Stimulated activated CD8-positive, alpha-beta memory T cell treated with anti-CD3 and anti-CD28 coated beads, Interleukin-4, amount 100 ng/mL, for 1 hour (primary cell): Measurements from ENCODE around the gene OPRM1.

Experiments used
- DNase-seq, 2 donors: peaks; one replicate each; pipeline ENCODE4 v3.0.0-alpha.2; 2020; ENCODE audit warnings: low read depth in 2 of 2, low spot score in 1 of 2

OPRM1 gene

GRCh38 chr6:154080461-154081189, 41.6 kb downstream of the OPRM1 start:
- no peak for DNase-seq

GRCh38 chr6:154086510-154086909, 47.5 kb downstream of the OPRM1 start:
- DNase-seq: no peak

- no peak for DNase-seq
Measured at GRCh38 chr6:154092326-154092962, 53.4 kb downstream of the OPRM1 start.

GRCh38 chr6:154093231-154094044, 54.4 kb downstream of the OPRM1 start:
- DNase-seq: no peak

- DNase-seq: no peak
Measured at GRCh38 chr6:154095571-154095970, 56.5 kb downstream of the OPRM1 start.

GRCh38 chr6:154096316-154096715, 57.3 kb downstream of the OPRM1 start:
- no peak for DNase-seq

- no peak for DNase-seq
Measured at GRCh38 chr6:154096834-154097233, 57.8 kb downstream of the OPRM1 start.

- no peak for DNase-seq
Measured at GRCh38 chr6:154099211-154099610, 60.2 kb downstream of the OPRM1 start.

- DNase-seq: no peak
Measured at GRCh38 chr6:154106251-154106650, 67.2 kb downstream of the OPRM1 start.

- DNase-seq: no peak
Measured at GRCh38 chr6:154111025-154111424, 72.0 kb downstream of the OPRM1 start.

GRCh38 chr6:154112181-154112809, 73.3 kb downstream of the OPRM1 start:
- no peak for DNase-seq

- no peak for DNase-seq
Measured at GRCh38 chr6:154113392-154113791, 74.4 kb downstream of the OPRM1 start.

- DNase-seq: no peak
Measured at GRCh38 chr6:154117485-154117884, 78.4 kb downstream of the OPRM1 start.

- DNase-seq: no peak
Measured at GRCh38 chr6:154122195-154122925, 83.3 kb downstream of the OPRM1 start.

GRCh38 chr6:154123155-154123956, 84.3 kb downstream of the OPRM1 start:
- DNase-seq: no peak

- no peak for DNase-seq
Measured at GRCh38 chr6:154125421-154125820, 86.4 kb downstream of the OPRM1 start.

- no peak for DNase-seq
Measured at GRCh38 chr6:154127657-154128056, 88.6 kb downstream of the OPRM1 start.

GRCh38 chr6:154134471-154135147, 95.6 kb downstream of the OPRM1 start:
- DNase-seq: no peak

GRCh38 chr6:154138793-154139192, 99.8 kb downstream of the OPRM1 start:
- DNase-seq: no peak
